MM.1S (cell line): ENCODE data around the gene FAM72C.
"Not testable (repeated sequence)": the region's sequence is repeated elsewhere in the genome, so short reads cannot be mapped to it uniquely, and the experiment has no call there.

ENCODE experiments used
- CTCF ChIP-seq: fragments of 300-600 bp; sonication (generic); IDR thresholded peaks from 2 replicates; pipeline ENCODE4 v1.5.1; 2016; ENCODE audit warnings: antibody characterized with exemption, low read length, mixed read lengths
- EZH2 ChIP-seq: fragments of 300-600 bp; sonication (generic); optimal IDR thresholded peaks from 2 replicates; pipeline ENCODE3; 2017; ENCODE audit warnings: low read depth, mild to moderate bottlenecking, antibody characterized with exemption, low read length, mixed read lengths
- EZH2phosphoT487 ChIP-seq: fragments of 300-600 bp; sonication (generic); IDR thresholded peaks from 2 replicates; pipeline ENCODE4 v1.6.1; 2018; ENCODE audit warnings: antibody characterized with exemption, low read length

- not testable (repeated sequence) for TF ChIP-seq CTCF, EZH2, EZH2phosphoT487
These were observed 13.1 kb upstream of the FAM72C start for GRCh38 chr1:143984721-143985473.
